GM19351 (cell line): ENCODE results near the gene MUCL3.
"Not testable (repeated sequence)": the region's sequence is repeated elsewhere in the genome, so short reads cannot be mapped to it uniquely, and the experiment has no call there.

ENCODE experiments used
- ATAC-seq: cut with Tn5 transposase; IDR thresholded peaks from one replicate; pipeline ENCODE4 v1.9.1; 2021; ENCODE audit warnings: mild to moderate bottlenecking, moderate library complexity; ENCODE audit not compliant: unreplicated experiment

MUCL3 gene

GRCh38 chr6:30937265-30937664 lies 3.5 kb upstream of the MUCL3 start:
- ATAC-seq: no peak

DNA sequence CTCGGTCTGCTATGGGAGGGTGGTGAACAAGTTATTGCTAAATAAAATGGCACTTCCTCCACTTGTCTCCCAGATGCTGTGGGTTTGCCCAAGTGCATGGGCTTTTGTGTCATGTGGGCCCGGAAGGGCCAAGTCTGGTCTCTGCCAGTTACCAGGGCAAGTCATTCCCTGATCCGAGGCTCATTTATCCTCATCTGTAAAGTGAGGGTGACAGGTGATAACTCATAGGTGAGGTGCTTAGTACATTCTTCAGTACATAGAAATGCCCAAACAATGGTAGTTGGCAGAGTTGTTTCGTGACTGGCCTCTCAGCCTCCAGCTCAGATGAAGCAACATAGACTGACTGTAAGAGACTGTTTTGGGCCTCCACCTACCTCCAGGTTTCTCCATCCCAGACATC lies 2.0 kb upstream of the MUCL3 start:
- no peak for ATAC-seq

DNA sequence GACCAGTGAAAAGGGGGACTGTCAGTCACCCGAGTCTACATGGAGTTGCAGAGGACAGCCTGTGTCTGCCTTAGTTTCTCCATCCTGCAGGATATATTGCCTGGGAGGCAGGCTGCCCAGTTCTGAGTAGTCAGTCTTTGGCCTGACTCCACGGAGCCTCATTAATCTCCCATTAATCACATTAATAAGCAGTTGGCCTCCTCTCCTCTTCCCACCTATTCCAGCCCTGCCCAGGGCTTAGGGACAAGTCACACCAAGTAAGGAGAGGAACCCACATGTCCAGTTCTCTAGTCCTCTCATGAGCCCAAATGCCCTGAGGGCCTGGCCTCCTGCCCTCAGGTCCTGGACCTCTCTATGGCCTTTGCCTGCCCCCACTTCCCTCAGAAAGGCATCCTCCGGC lies 1.3 kb upstream of the MUCL3 start:
- no peak for ATAC-seq

GRCh38 chr6:30942338-30943060 lies 1.7 kb downstream of the MUCL3 start:
- ATAC-seq: no peak

GRCh38 chr6:30944051-30944450 lies 3.3 kb downstream of the MUCL3 start:
- ATAC-seq: no peak

- ATAC-seq: no peak
Measured at GRCh38 chr6:30945281-30945680, 4.5 kb downstream of the MUCL3 start.

- ATAC-seq: no peak
Measured at GRCh38 chr6:30947231-30947630, 6.5 kb downstream of the MUCL3 start.

DNA sequence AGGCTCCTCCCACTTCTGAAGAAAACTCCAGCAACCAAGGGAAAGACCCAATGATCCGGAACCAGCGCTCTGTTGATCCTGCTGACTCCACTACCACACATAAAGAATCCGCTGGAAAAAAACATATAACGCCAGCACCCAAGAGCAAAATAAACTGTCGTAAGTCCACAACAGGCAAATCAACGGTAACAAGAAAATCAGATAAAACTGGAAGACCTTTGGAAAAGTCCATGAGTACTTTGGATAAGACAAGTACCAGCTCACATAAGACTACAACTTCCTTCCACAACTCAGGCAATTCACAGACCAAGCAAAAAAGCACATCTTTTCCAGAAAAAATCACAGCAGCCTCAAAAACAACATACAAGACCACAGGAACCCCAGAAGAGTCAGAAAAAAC lies 8.0 kb downstream of the MUCL3 start:
- ATAC-seq: no peak

DNA sequence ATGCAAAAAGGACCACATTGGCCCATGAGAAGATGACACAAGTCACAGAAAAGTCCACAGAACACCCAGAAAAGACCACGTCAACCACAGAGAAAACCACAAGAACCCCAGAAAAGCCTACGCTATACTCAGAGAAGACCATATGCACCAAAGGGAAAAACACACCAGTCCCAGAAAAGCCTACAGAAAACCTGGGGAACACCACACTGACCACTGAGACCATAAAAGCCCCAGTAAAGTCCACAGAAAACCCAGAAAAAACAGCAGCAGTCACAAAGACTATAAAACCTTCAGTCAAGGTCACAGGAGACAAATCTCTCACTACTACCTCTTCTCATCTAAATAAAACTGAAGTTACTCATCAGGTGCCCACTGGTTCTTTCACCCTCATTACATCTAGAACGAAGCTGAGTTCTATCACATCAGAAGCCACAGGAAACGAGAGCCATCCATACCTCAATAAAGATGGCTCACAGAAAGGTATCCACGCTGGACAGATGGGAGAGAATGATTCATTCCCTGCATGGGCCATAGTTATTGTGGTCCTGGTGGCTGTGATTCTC lies 11.2 kb downstream of the MUCL3 start:
- no peak for ATAC-seq

GRCh38 chr6:30954631-30955366 lies 14.0 kb downstream of the MUCL3 start:
- ATAC-seq: no peak

DNA sequence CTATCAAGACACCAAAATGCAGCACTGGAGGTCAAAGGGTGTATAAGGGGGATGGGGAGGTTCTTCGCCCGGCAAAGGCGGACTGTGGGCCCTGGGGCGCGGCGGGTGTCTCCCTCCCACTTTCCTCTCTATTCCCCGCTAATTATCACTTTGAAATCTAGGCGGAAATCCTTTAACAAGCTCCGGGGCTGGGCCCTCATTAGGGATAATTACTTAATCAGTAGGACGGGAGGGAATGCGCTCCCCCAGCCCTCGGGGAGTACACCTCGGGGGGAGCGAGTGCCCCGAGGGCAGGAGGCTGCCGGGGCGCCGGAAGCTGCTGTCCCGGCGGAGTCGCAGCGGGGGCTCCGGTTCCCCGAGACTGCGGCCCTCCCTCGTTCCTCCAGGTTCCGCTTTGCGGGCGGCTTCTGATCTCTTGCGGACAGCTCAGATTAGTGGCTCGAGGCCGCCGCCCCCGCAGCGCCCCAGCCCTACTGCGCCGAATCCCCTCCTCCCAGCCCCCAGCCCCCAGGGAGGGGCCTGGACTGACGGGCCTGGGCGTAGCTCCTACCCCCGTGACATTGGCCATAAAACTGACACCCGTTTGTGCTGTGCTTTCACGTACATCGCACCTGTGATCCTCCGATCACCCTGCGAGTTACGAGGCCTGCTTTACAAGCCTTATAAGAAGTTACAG lies 14.7 kb downstream of the MUCL3 start:
- ATAC-seq: no peak

DNA sequence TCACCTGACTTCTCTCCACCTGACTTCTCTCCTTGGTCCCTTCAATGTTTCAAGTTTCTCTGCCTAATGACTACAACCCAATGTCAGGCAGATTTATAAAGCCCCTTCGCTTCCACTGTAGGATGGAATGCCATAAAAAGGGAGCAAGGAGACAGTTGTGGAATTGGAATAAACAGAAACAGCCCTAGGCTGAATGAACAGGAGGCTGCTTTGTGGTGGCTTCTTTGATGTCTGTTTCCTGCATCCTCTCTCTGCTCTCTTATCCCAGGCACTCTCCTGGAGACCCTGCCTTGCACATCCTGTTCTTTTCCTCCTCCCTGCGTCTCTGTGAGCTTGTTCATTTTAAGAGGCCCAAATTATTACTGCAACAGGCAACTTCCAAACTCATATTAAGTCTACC lies 16.9 kb downstream of the MUCL3 start:
- ATAC-seq: no peak

DNA sequence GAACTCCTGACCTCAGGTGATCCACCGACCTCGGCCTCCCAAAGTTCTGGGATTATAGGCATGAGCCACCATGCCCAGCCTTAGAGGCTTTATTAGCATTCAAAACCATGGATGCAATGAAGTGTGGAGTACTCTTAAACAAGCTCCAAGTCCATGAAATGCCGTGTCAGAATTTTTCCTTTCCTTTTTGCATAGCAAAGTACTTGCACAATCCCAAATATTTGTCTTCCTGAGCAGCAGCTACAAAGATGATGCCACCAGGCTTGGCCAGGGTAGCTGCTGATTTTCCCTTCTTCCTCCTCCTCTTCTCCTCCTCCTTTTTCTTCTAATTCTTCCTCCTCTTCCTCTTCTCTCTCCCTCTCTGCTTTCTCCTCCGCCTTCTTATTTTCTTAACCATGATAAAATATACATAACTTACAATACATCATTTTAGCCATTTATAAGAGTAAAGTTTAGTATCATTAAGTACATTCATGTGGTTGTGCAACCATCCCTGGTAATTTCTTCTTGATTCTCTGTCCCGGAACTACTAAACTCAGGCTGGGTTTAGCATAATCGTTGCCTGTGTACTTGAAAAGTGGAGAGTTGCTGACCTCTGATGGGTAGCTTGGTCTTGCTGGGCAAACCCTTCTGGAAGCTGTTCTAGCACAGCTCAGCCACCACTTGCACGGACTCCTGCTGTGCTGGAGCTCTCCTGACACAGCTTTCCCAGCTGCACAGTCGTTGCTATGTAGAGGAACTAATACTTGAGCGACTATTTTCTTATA lies 20.3 kb downstream of the MUCL3 start:
- no peak for ATAC-seq

- no peak for ATAC-seq
Measured at GRCh38 chr6:30962716-30963115, 21.9 kb downstream of the MUCL3 start.

- ATAC-seq: no peak
Measured at GRCh38 chr6:30963641-30964040, 22.9 kb downstream of the MUCL3 start.

- no peak for ATAC-seq
Measured at GRCh38 chr6:30964075-30964474, 23.3 kb downstream of the MUCL3 start.

- ATAC-seq: no peak
Measured at GRCh38 chr6:30965140-30965601, 24.4 kb downstream of the MUCL3 start.

DNA sequence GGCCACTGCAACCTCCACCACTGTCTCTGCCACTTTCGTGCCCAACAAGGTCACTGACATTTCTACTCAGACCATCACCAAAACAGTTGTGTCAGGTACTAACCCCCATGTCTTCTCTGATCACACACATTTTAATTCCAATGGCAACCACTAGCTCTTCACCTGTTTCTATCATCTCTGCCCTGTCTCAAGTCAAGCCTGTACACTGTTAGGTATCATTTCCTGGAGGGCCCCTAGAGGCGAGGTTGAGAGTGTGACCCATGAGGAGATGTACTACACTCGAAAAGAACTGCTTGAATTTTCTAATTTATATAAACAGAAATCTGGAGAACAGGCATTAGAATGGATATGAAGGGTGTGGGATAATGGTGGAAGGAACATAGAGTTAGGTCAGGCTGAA lies 25.4 kb downstream of the MUCL3 start:
- ATAC-seq: no peak

DNA sequence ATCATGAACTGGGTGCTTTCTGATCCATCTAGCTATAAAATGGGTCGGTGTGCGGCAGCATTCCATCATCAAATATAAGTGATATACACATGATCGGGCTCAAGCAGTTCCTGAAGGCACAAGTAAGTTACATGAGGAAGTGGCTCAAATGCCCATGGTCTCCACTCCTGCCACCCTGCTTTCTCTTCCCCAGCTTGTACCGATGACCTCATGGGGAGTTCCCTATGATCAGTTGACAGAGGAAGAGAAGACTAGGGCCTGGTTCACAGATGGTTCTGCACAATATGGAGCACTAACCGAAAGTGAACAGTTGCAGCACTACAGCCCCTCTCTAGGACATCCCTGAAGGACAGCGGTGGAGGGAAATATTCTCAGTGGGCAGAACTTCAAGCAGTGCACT lies 28.4 kb downstream of the MUCL3 start:
- not testable (repeated sequence) for ATAC-seq

DNA sequence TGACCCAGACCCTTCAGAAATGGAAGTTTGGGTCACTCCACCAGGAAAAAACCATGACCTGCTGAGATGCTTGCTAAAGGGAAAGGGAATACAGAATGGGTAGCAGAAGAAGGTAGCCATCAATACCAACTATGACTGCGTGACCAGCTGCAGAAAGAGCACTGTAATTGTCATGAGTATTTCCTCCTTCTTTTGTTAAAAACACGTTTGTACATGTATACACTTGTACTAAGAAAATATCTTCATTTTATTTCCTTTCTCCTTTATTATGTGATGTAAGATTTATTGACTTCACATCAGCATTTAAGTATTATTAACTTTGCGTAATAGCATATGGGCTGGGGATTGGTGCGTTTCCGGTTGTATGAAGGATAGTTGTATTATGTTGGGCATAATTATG lies 30.2 kb downstream of the MUCL3 start:
- no peak for ATAC-seq

- no peak for ATAC-seq
Measured at GRCh38 chr6:30972816-30973215, 32.0 kb downstream of the MUCL3 start.
